ENCODE measurements around the gene SLC6A16. TPM values are rescaled to one million over a fixed set of nuclear protein-coding genes. Genes with fewer than 3 reads are reported as not detected.

SLC6A16 gene
- total RNA-seq, 6 experiments from 2014 or later = 0.26 to 0.53 (median 0.40) TPM; not detected in 1

DNA sequence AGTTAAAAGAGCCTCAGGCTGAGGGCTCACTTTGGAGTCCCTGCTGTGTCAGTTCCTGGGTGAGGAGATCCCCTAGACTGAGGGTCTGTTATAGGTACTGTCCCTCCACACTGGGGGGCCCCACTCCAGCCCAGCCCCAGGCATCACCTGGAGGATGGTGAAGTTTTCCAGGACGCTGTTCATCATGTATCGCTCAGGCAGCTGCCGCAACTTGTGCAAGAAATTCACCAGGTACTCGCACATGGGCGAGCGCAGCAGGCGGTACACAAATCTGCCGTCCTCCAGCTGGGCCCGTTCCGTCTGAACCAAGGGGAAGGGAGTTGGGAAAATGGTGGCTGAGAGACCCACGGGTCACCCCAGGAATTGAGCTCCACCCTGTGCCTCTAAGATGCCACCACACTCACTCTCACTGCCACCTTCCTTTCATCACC, 17.3 kb upstream of the SLC6A16 start:
- no peak overlapping the region for H3K27ac Mint-ChIP-seq
- no peaks in the 10 kb centered on the region for H3K4me1 Mint-ChIP-seq (ENCODE audit: low read depth)
- H3K36me3 Mint-ChIP-seq (ENCODE audit: low read depth) = peaks cover 25% of the 10 kb centered on the region
- no peak overlapping the region for H3K4me3 Mint-ChIP-seq
- TF ChIP-seq, protein P1, sequence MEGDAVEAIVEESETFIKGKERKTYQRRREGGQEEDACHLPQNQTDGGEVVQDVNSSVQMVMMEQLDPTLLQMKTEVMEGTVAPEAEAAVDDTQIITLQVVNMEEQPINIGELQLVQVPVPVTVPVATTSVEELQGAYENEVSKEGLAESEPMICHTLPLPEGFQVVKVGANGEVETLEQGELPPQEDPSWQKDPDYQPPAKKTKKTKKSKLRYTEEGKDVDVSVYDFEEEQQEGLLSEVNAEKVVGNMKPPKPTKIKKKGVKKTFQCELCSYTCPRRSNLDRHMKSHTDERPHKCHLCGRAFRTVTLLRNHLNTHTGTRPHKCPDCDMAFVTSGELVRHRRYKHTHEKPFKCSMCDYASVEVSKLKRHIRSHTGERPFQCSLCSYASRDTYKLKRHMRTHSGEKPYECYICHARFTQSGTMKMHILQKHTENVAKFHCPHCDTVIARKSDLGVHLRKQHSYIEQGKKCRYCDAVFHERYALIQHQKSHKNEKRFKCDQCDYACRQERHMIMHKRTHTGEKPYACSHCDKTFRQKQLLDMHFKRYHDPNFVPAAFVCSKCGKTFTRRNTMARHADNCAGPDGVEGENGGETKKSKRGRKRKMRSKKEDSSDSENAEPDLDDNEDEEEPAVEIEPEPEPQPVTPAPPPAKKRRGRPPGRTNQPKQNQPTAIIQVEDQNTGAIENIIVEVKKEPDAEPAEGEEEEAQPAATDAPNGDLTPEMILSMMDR (IDR thresholded peaks at IDR 0.05) = no peak
- H3K27me3 Mint-ChIP-seq (ENCODE audit: insufficient read depth) = peaks cover 11% of the 10 kb centered on the region
- no peak for DNase-seq
- no peaks in the 10 kb centered on the region for H3K9me3 Mint-ChIP-seq

- Mint-ChIP-seq H3K36me3 (ENCODE audit: low read depth) (peaks cover 25% of the 10 kb centered on the region), H3K9me3 (no peaks in the 10 kb centered on the region), H3K27ac (no peak overlapping the region), H3K4me3 (no peak overlapping the region), H3K27me3 (ENCODE audit: insufficient read depth) (peaks cover 11% of the 10 kb centered on the region), H3K4me1 (ENCODE audit: low read depth) (no peaks in the 10 kb centered on the region)
- DNase-seq = no peak
- TF ChIP-seq, protein P1 (IDR thresholded peaks at IDR 0.05) = no peak
Observed at GRCh38 chr19:49340865-49341718, 16.1 kb upstream of the SLC6A16 start.

DNA sequence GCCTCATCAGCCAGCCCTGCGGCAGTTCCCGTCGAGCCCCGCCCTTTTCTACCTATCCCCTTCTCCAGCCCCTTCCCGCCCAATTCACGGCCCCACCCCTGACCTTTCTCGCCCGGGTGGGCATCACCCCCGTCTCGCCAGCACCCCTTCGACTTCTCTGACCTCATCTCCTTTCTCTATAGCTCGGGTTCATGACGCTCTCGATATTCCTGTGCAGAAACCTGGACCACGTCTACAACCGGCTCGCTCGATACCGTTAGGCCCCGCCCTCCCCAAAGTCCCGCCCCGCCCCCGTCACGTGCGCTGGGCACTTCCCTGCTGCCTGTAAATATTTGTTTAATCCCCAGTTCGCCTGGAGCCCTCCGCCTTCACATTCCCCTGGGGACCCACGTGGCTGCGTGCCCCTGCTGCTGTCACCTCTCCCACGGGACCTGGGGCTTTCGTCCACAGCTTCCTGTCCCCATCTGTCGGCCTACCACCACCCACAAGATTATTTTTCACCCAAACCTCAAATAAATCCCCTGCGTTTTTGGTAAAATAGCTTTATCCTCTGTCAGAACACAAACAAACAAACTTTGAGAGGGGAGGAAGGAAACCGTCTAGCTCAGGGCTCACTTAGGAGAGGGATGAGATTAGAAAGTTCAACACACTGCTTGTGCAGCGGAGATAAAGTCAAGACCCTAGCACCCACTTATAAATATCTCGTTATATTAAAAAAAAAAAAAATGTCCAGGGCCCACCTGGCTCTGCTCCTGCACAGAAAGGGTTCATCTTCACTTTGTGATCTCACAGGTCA, 15.3 kb upstream of the SLC6A16 start:
- Mint-ChIP-seq H3K36me3 (ENCODE audit: low read depth) (peaks cover 24% of the 10 kb centered on the region), H3K27ac (no peak overlapping the region), H3K4me3 (no peak overlapping the region)

GRCh38 chr19:49339301-49340068, 14.5 kb upstream of the SLC6A16 start:
- no peaks in the 10 kb centered on the region for H3K4me1 Mint-ChIP-seq (ENCODE audit: low read depth)
- H3K36me3 Mint-ChIP-seq (ENCODE audit: low read depth) = peaks cover 16% of the 10 kb centered on the region
- TF ChIP-seq, protein P1 (IDR thresholded peaks at IDR 0.05) = no peak
- no peak overlapping the region for H3K27ac Mint-ChIP-seq
- H3K9me3 Mint-ChIP-seq = no peaks in the 10 kb centered on the region
- H3K4me3 Mint-ChIP-seq = no peak overlapping the region; the same call in 1 of the 2 replicates
- peaks cover 12% of the 10 kb centered on the region for H3K27me3 Mint-ChIP-seq (ENCODE audit: insufficient read depth)
- DNase-seq = no peak

More for the DNA sequence above, 15.3 kb upstream of the SLC6A16 start:
- TF ChIP-seq, protein P1 (IDR thresholded peaks at IDR 0.05) = no peak
- DNase-seq = no peak
- H3K27me3 Mint-ChIP-seq (ENCODE audit: insufficient read depth) = peaks cover 11% of the 10 kb centered on the region
- H3K9me3 Mint-ChIP-seq = no peaks in the 10 kb centered on the region
- no peaks in the 10 kb centered on the region for H3K4me1 Mint-ChIP-seq (ENCODE audit: low read depth)

- peaks cover 12% of the 10 kb centered on the region for H3K27me3 Mint-ChIP-seq (ENCODE audit: insufficient read depth)
- H3K27ac Mint-ChIP-seq = no peak overlapping the region
- H3K4me3 Mint-ChIP-seq = no peak overlapping the region; the same call in 1 of the 2 replicates
- peaks cover 15% of the 10 kb centered on the region for H3K36me3 Mint-ChIP-seq (ENCODE audit: low read depth)
- DNase-seq = no peak
- no peaks in the 10 kb centered on the region for H3K9me3 Mint-ChIP-seq
- H3K4me1 Mint-ChIP-seq (ENCODE audit: low read depth) = no peaks in the 10 kb centered on the region
- TF ChIP-seq, protein P1 (IDR thresholded peaks at IDR 0.05) = no peak
Observed at GRCh38 chr19:49338691-49339300, 13.8 kb upstream of the SLC6A16 start.
